HepG2 (cell line): ENCODE measurements around the gene ST7L. TPM values are rescaled to one million over a fixed set of nuclear protein-coding genes. Genes with fewer than 3 reads are reported as not detected.
A peak's percentile ranks its signal among the peaks of the same experiment; 100 is the strongest.

Experiments used
- ATAC-seq: fragments of 200-7000 bp; cut with Tn5 transposase; 3 replicates; pipeline ENCODE4 v1.9.1; 2020; ENCODE audit warnings: mild to moderate bottlenecking, moderate library complexity
- BruUV-seq: library from RNA; stranded (reverse); fragments of 400-500 nt; replicated peaks from 2 replicates; lab custom pipeline; 2021; lab: Mats Ljungman, UMichigan
- CTCF ChIA-PET: fragments of 300-600 bp; formaldehyde crosslinking; extraction: SDS; loops from one replicate; lab custom pipeline; 2021; ENCODE audit warnings: low total read pairs, inconsistent platforms, low intra/inter-chr PET ratio; lab: Yijun Ruan, JAX
- POLR2A ChIA-PET: fragments of 350-600 bp; sonication (Branson Sonifier 250); formaldehyde crosslinking; loops from one replicate; lab custom pipeline; 2020; ENCODE audit warnings: antibody characterized with exemption, inconsistent platforms; lab: Yijun Ruan, JAX
- DNase-seq: peaks from one replicate; pipeline ENCODE4 v3.0.0-alpha.2; 2015; ENCODE audit warnings: low spot score
- FAIRE-seq: peaks from 3 replicates; lab custom pipeline; 2011; peaks lifted over from hg19 to GRCh38; lab: Jason Lieb, UNC
- H2AFZ ChIP-seq: one replicate; pipeline ENCODE4 v1.6.1; 2011; ENCODE audit warnings: low read length, inconsistent platforms
- H3K27ac ChIP-seq: fragments of 300-600 bp; 3 replicates; pipeline ENCODE4 v1.8.0; 2011; ENCODE audit warnings: mixed run types, mild to moderate bottlenecking, mixed read lengths, low read length, inconsistent platforms; ENCODE audit not compliant: insufficient read depth; ENCODE audit errors: extremely low read length
- H3K27me3 ChIP-seq, 2 experiments: fragments of 200-600 bp in 1 of 2; 2 replicates in 1 of 2; 3 replicates in 1 of 2; pipeline versions ENCODE4 v1.6.0 to v1.8.0; 2011; ENCODE audit warnings: low read length in 2 of 2, mild to moderate bottlenecking in 2 of 2, moderate library complexity in 2 of 2, inconsistent platforms in 1 of 2; ENCODE audit not compliant: insufficient read depth in 2 of 2, control insufficient read depth in 1 of 2
- H3K36me3 ChIP-seq, 2 experiments: fragments of 200-600 bp in 1 of 2; replicated peaks in 1 of 2; 2 replicates in 1 of 2; 3 replicates in 1 of 2; pipeline versions ENCODE4 v1.5.1 to v1.8.0; 2011; ENCODE audit warnings: low read length in 2 of 2, inconsistent platforms in 1 of 2; ENCODE audit not compliant: insufficient read depth in 2 of 2, control insufficient read depth in 1 of 2
- H3K4me1 ChIP-seq: 2 replicates; pipeline ENCODE4 v1.5.1; 2012; ENCODE audit warnings: low read length, inconsistent platforms; ENCODE audit not compliant: insufficient read depth
- H3K4me2 ChIP-seq: 2 replicates; pipeline ENCODE4 v1.6.0; 2011; ENCODE audit warnings: low read depth, low read length, inconsistent platforms
- H3K4me3 ChIP-seq, 3 experiments: fragments of 200-600 bp in 1 of 3; sonication (generic), shearing (Covaris generic) in 1 of 3; replicated peaks in 1 of 3; 2 replicates each; pipeline ENCODE4 v1.5.1; 2011 to 2016; ENCODE audit warnings: low read length in 3 of 3, inconsistent platforms in 2 of 3, low read depth in 2 of 3, mild to moderate bottlenecking in 2 of 3, control low read depth in 1 of 3, mixed read lengths in 1 of 3; ENCODE audit not compliant: insufficient read depth in 1 of 3
- H3K79me2 ChIP-seq: one replicate; pipeline ENCODE4 v1.6.1; 2011; ENCODE audit warnings: low read length, inconsistent platforms; ENCODE audit not compliant: insufficient read depth
- H3K9ac ChIP-seq: 2 replicates; pipeline ENCODE4 v1.6.0; 2011; ENCODE audit warnings: mild to moderate bottlenecking, low read depth, low read length, inconsistent platforms; ENCODE audit not compliant: insufficient read depth
- H3K9me3 ChIP-seq: 2 replicates; pipeline ENCODE4 v1.5.1; 2012; ENCODE audit warnings: mild to moderate bottlenecking, low read length
- H4K20me1 ChIP-seq: 2 replicates; pipeline ENCODE4 v1.6.0; 2011; ENCODE audit warnings: inconsistent platforms, mild to moderate bottlenecking, low read length, moderate library complexity; ENCODE audit not compliant: insufficient read depth
- AGO2 ChIP-seq: fragments of 200-400 bp; formaldehyde crosslinking; optimal IDR thresholded peaks from 2 replicates; pipeline ENCODE3; 2017; ENCODE audit warnings: mild to moderate bottlenecking, low read depth, low read length, moderate library complexity
- CSRNP1 ChIP-seq: sonication (generic); formaldehyde crosslinking; IDR thresholded peaks from 2 replicates; pipeline ENCODE4 v1.8.1; 2023; ENCODE audit warnings: mild to moderate bottlenecking, missing genetic modification reagents
- JUND ChIP-seq: sonication (generic); formaldehyde crosslinking; IDR thresholded peaks from 2 replicates; pipeline ENCODE4 v1.8.0; 2022; ENCODE audit warnings: mild to moderate bottlenecking, missing genetic modification reagents
- KDM5B ChIP-seq: sonication (generic); formaldehyde crosslinking; IDR thresholded peaks from 2 replicates; pipeline ENCODE4 v1.4.0; 2020; ENCODE audit warnings: missing genetic modification reagents, mild to moderate bottlenecking, borderline replicate concordance
- NR0B2 ChIP-seq: sonication (generic); formaldehyde crosslinking; IDR thresholded peaks from 2 replicates; pipeline ENCODE4 v1.4.0; 2020; ENCODE audit warnings: mild to moderate bottlenecking, missing genetic modification reagents
- PHF20 ChIP-seq: sonication (generic); formaldehyde crosslinking; IDR thresholded peaks from 2 replicates; pipeline ENCODE4 v1.5.0; 2020; ENCODE audit warnings: mild to moderate bottlenecking, missing genetic modification reagents
- SNAPC2 ChIP-seq: sonication (generic); formaldehyde crosslinking; IDR thresholded peaks from 2 replicates; pipeline ENCODE4 v1.8.1; 2022; ENCODE audit warnings: mild to moderate bottlenecking, missing genetic modification reagents
- TCF7 ChIP-seq: sonication (generic); IDR thresholded peaks from 2 replicates; pipeline ENCODE4 v1.6.1; 2016; ENCODE audit warnings: antibody characterized with exemption, low read depth
- YEATS4 ChIP-seq: sonication (generic); formaldehyde crosslinking; IDR thresholded peaks from 2 replicates; pipeline ENCODE4 v1.4.0; 2020; ENCODE audit warnings: missing genetic modification reagents, borderline replicate concordance
- ZNF160 ChIP-seq: sonication (generic); formaldehyde crosslinking; IDR thresholded peaks from 2 replicates; pipeline ENCODE4 v1.8.0; 2022; ENCODE audit warnings: mild to moderate bottlenecking, inconsistent platforms, missing genetic modification reagents
- ZNF451 ChIP-seq: sonication (generic); formaldehyde crosslinking; IDR thresholded peaks from 2 replicates; pipeline ENCODE4 v1.5.0; 2020; ENCODE audit warnings: mild to moderate bottlenecking, missing genetic modification reagents
- ZNF563 ChIP-seq: sonication (generic); formaldehyde crosslinking; IDR thresholded peaks from 2 replicates; pipeline ENCODE4 v1.8.0; 2022; ENCODE audit warnings: mild to moderate bottlenecking, moderate library complexity, missing genetic modification reagents
- ZNF580 ChIP-seq: IDR thresholded peaks from 2 replicates; pipeline ENCODE4 v1.6.1; 2016; ENCODE audit warnings: low read depth, borderline replicate concordance
- WGBS: methylation state at CpG from one replicate; pipeline ENCODE4 v1.1.6; 2017; ENCODE audit warnings: low lambda C conversion rate; 5-methylcytosine and 5-hydroxymethylcytosine counted together
- in situ Hi-C: cut with HindIII; loops from 2 replicates; pipeline ENCODE4 v1.10.0; 2017; ENCODE audit warnings: low pct_unique_long_range_greater_than_20kb; ENCODE audit not compliant: extremely low pct_ligation_motif_present
- intact Hi-C: fragments of 100-400 bp; cut with micrococcal nuclease; formaldehyde crosslinking; loops from one replicate; pipeline ENCODE4 v1.10.0; 2022; ENCODE audit not compliant: unreplicated experiment
- polyA plus RNA-seq, 8 experiments: library from polyadenylated mRNA; depleted of rRNA in 3 of 8; stranded (reverse) in 7 of 8; unstranded in 1 of 8; fragments of >200 nt; fragmentation: Illumina TruSeq in 4 of 8; extraction: Trizol in 4 of 8; gene quantifications; 2 replicates each; pipeline versions ENCODE4 v1.2.1 to v1.2.3, GENCODE V29; 2011 to 2016; ENCODE audit warnings: low read depth in 4 of 8, missing spikeins in 1 of 8, mixed read lengths in 1 of 8; ENCODE audit not compliant: insufficient read depth in 1 of 8
- total RNA-seq, 5 experiments: library from RNA; depleted of rRNA; stranded (reverse); fragments of >200 nt; fragmentation: Illumina TruSeq; extraction: Trizol; gene quantifications; 2 replicates each; pipeline ENCODE4 v1.2.3, GENCODE V29; 2016; ENCODE audit warnings: low read depth in 1 of 5
- TF ChIP-seq, protein P1 (sequence below): sonication (generic); formaldehyde crosslinking; IDR thresholded peaks from 2 replicates; pipeline ENCODE4 v1.4.0; 2020; ENCODE audit warnings: missing genetic modification reagents

The ST7L gene
- total and polyA plus RNA-seq, 2 of the 13 experiments (the other 11 are each of a cell fraction or from before 2014, with no cell fraction given) = 8.6 to 19.9 TPM

- Histone ChIP-seq H3K27me3 (no peaks in the 10 kb centered on the region; a peak in 2 of 5 replicates), H3K36me3 (peaks cover 0 to 4% of the 10 kb centered on the region in 2 experiments; a peak in 2 of 5 replicates), H3K9me3 (no peaks in the 10 kb centered on the region), H4K20me1 (peaks cover 13% of the 10 kb centered on the region), H2AFZ (no peak within 1 kb of the TSS), H3K4me1 (peaks cover 32% of the 10 kb centered on the region), H3K4me2 (peak within 1 kb of the TSS; percentile 89), H3K9ac (peak within 1 kb of the TSS; percentile 96), H3K27ac (peak within 1 kb of the TSS; percentile 95), H3K79me2 (peaks cover 71% of the 10 kb centered on the region), H3K4me3 (peak within 1 kb of the TSS; percentile 88 to 94 (median 92))
- intact Hi-C loops (loop anchor here (1.0 to 2.0 kb wide), 2 partner anchors 55 to 88 kb away; partner anchors contain the start of genes MOV10 and RHOC), in situ Hi-C loops (loop anchor here (5.0 kb wide), 2 partner anchors 88 to 227 kb away; partner anchors contain the start of gene RHOC)
- FAIRE-seq = peak; percentile 57
- WGBS = 0% methylated on average over 27 of the region's 50 CpGs
- BruUV-seq = no TSS peak
- POLR2A ChIA-PET = interaction anchor here (0.6 to 2.1 kb wide), 10 partner anchors 8 to 226 kb away, joined by 3 to 24 read pairs (median 6); partner anchors contain the start of genes MOV10 and PPM1J
- peak; percentile 76 for DNase-seq
- ATAC-seq = peak; percentile 98
- CTCF ChIA-PET = no interaction called here
- no peak for TF ChIP-seq CSRNP1 (CRISPR knock-in tag)
- TF ChIP-seq ZNF451 (CRISPR knock-in tag) = peak; percentile 22; the same call in 1 of the 2 replicates
- 0 out of 2 replicates have a peak, but pooled peaks have one; percentile 26 for TF ChIP-seq JUND (CRISPR knock-in tag)
- TF ChIP-seq NR0B2 = 0 out of 2 replicates have a peak, but pooled peaks have one; percentile 23
- TF ChIP-seq PHF20 = peak; percentile 61; the same call in 1 of the 2 replicates
- TF ChIP-seq, protein P1, sequence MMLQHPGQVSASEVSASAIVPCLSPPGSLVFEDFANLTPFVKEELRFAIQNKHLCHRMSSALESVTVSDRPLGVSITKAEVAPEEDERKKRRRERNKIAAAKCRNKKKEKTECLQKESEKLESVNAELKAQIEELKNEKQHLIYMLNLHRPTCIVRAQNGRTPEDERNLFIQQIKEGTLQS (CRISPR knock-in tag) = 0 out of 2 replicates have a peak, but pooled peaks have one; percentile 14
- TF ChIP-seq ZNF563 (CRISPR knock-in tag) = peak; percentile 43; the same call in 1 of the 2 replicates
- no peak for TF ChIP-seq TCF7
- TF ChIP-seq ZNF580 (CRISPR knock-in tag) = peak; percentile 76; the same call in 1 of the 2 replicates
- TF ChIP-seq KDM5B = 0 out of 2 replicates have a peak, but pooled peaks have one; percentile 60
- TF ChIP-seq AGO2 = peak; percentile 32
- TF ChIP-seq YEATS4 (CRISPR knock-in tag) = peak; percentile 43
- 0 out of 2 replicates have a peak, but pooled peaks have one; percentile 59 for TF ChIP-seq SNAPC2 (CRISPR knock-in tag)
- peak; percentile 35; the same call in 1 of the 2 replicates for TF ChIP-seq ZNF160 (CRISPR knock-in tag)
Observed at GRCh38 chr1:112619518-112620376, 806 bp upstream of the ST7L start, which contains the start of gene CAPZA1. TSS of gene CAPZA1 (plus strand) at chr1:112619832. CDS start at chr1:112619845, 13 bp downstream.
